Kidney epithelial cell (primary cell): ENCODE data around the gene YIPF2. TPM values are rescaled to one million over a fixed set of nuclear protein-coding genes. Genes with fewer than 3 reads are reported as not detected.
"Not testable (repeated sequence)": the region's sequence is repeated elsewhere in the genome, so short reads cannot be mapped to it uniquely, and the experiment has no call there.

Experiments
- DNase-seq: peaks from one replicate; pipeline ENCODE4 v3.0.0-alpha.2; 2010; ENCODE audit warnings: low read depth
- H3K27me3 ChIP-seq: 2 replicates; pipeline ENCODE4 v1.6.0; 2011; ENCODE audit warnings: low read length; ENCODE audit not compliant: control insufficient read depth, insufficient read depth
- H3K36me3 ChIP-seq: 2 replicates; pipeline ENCODE4 v1.5.1; 2011; ENCODE audit warnings: low read length; ENCODE audit not compliant: control insufficient read depth, insufficient read depth
- H3K4me3 ChIP-seq: 2 replicates; pipeline ENCODE4 v1.5.1; 2011; ENCODE audit warnings: low read depth, mild to moderate bottlenecking, control low read depth, low read length
- total RNA-seq: library from RNA; depleted of rRNA; stranded (reverse); fragments of >200 nt; gene quantifications from 2 replicates; pipeline ENCODE4 v1.2.3, GENCODE V29; 2015
- TF ChIP-seq, protein P1 (sequence below): IDR thresholded peaks from 2 replicates; pipeline ENCODE4 v1.5.1; 2011; ENCODE audit warnings: mild to moderate bottlenecking, moderate library complexity, low read length, control low read depth, inconsistent platforms; ENCODE audit not compliant: insufficient read depth, poor library complexity, severe bottlenecking

The YIPF2 gene
- total RNA-seq, 1 donor from 2014 or later, result 61.1 TPM

DNA sequence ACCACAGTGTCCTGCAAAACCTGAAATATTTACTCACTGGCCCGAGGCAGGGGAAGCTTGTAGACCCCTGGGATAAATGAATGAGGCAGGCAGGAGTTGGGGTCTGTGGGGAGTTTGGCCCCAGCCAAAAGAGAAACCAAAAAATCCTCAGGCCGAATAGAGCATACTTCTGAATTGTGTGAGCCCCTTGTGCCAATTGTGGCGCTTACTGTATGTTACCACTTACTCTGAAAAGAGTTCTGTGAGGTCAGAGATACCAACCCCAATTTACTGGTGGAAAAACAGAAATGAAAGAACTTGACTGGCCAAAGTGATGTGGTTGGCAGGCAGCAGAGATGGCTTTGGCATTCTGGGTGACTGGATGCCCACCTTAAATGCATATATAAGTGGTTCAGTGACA, 50.2 kb downstream of the YIPF2 start:
- Histone ChIP-seq H3K4me3 (no peak overlapping the region), H3K27me3 (no peaks in the 10 kb centered on the region), H3K36me3 (peaks cover 1% of the 10 kb centered on the region)
- TF ChIP-seq, protein P1, sequence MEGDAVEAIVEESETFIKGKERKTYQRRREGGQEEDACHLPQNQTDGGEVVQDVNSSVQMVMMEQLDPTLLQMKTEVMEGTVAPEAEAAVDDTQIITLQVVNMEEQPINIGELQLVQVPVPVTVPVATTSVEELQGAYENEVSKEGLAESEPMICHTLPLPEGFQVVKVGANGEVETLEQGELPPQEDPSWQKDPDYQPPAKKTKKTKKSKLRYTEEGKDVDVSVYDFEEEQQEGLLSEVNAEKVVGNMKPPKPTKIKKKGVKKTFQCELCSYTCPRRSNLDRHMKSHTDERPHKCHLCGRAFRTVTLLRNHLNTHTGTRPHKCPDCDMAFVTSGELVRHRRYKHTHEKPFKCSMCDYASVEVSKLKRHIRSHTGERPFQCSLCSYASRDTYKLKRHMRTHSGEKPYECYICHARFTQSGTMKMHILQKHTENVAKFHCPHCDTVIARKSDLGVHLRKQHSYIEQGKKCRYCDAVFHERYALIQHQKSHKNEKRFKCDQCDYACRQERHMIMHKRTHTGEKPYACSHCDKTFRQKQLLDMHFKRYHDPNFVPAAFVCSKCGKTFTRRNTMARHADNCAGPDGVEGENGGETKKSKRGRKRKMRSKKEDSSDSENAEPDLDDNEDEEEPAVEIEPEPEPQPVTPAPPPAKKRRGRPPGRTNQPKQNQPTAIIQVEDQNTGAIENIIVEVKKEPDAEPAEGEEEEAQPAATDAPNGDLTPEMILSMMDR, result no peak
- no peak for DNase-seq

DNA sequence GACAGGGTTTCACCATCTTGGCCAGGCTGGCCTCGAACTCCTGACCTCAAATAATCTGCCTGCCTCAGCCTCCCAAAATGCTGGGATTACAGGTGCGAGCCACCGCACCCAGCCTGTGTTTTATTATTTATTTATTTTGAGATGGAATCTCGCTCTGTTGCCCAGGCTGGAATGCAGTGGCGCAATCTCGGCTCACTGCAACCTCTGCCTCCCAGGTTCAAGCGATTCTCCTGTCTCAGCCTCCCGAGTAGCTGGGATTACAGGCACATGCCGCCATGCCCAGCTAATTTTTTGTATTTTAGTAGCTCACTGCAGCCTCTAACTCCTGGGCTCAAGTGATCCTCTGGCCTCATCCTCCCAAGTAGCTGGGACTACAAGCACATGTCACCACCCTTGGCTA, 50.8 kb downstream of the YIPF2 start:
- DNase-seq, H3K36me3 ChIP-seq, H3K27me3 ChIP-seq, H3K4me3 ChIP-seq: not testable (repeated sequence)

DNA sequence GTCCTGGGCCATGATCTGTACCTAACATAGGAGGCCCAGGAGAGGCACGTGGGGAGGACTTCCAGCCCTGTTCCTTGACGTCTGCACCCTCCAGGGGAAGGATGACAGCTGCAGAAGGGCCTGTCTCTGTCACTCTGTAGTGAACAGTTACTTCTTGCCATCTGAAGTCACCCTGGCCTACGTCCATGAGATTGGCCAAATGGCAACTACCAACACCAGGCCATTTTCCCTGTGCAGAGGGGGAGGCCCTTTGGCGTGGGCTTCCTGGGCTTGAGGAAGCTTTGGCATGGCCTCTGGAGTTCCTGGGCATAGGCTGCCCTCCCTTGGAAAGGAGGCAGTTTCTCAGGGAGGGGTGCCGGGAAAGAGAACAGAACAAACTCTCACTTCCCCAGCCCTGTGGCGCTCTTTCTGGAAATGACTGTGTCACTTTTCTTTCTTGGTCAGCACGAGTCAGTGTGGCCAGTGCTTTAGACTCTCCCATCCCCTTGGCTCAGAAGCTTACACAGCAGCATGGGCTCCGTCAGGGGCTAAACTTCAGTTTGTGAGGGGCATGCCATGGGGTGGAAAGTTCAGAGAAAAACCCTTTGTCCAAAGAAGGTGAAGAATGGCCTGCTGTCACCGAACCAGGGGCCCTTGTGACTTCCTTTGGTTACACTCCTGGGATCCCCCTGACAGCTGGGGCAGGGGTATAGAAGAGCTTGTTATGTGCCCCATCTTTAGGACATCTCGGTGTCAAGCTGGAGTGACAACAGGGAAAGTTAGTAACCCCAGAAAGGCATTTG, 51.8 kb downstream of the YIPF2 start:
- TF ChIP-seq, protein P1, result no peak
- Histone ChIP-seq H3K36me3 (no peaks in the 10 kb centered on the region), H3K27me3 (no peaks in the 10 kb centered on the region), H3K4me3 (no peak overlapping the region)
- no peak for DNase-seq

DNA sequence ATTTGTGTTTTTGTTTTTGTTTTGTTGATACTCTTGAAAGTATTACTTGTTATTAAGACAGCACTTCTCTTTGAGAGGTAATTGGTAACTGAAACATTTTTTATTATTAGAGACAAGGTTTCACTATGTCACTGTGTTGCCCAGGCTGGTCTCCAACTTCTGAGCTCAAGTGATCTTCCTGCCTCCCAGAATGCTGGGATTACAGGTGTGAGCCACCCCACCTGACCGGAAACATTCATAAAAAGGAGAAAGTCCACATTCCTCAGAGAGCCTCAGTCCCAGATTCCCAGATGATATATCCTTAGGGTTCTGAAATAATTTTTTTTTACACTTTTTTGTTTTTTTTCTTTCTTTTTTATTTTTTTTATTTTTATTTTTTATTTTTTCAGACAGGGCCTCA, 54.4 kb downstream of the YIPF2 start:
- Histone ChIP-seq H3K36me3 (no peaks in the 10 kb centered on the region), H3K4me3 (no peak overlapping the region), H3K27me3 (no peaks in the 10 kb centered on the region)
- DNase-seq, result no peak
- TF ChIP-seq, protein P1, result no peak

DNA sequence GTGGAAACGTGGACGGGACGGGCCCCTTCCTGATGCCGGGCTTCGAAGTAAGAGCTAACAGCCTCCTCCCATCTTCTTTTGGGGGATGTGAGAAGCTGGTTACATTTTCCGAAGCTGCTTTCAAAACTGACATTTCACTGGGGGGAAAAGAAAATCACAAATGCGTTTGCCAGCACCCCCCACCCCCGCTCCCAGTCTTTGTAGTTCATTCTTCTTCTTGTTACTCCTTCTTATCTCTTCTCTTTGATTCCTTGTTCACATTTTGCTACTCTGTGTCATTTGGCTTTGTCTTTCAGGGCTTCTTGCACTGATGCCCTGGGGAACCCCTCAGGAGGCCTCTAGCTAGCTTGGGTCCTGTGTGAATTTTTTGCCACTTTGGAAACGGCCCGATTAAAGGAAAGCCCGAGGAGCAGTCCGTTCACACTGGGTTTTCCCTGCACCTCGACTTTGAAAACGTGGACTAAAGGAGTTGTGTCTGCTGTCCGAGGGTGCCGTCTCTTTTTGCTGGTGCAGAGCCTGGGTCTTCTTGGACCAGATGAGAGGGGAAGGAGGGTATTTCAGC, 55.8 kb downstream of the YIPF2 start:
- TF ChIP-seq, protein P1, result no peak
- no peak for DNase-seq
- no peaks in the 10 kb centered on the region for H3K27me3 ChIP-seq
- H3K4me3 ChIP-seq, result peak overlapping the region; percentile 91
- H3K36me3 ChIP-seq, result no peaks in the 10 kb centered on the region

Other genes with a start within 250 kb of the YIPF2 start
- 23.0 and 24.1 TPM in 2 replicates for gene QTRT1, start 227.2 kb downstream of the YIPF2 start, total RNA-seq
- 102 and 123 TPM in 2 replicates for gene DNM2, start 210.6 kb downstream of the YIPF2 start, total RNA-seq
- gene TMED1, start 92.4 kb downstream of the YIPF2 start, total RNA-seq, result 35.0 and 37.4 TPM in 2 replicates
- gene C19orf38, start 80.2 kb downstream of the YIPF2 start, total RNA-seq, result 0.33 and 0.55 TPM in 2 replicates
- gene CARM1, start 57.1 kb downstream of the YIPF2 start, total RNA-seq, result 36.2 and 46.7 TPM in 2 replicates
- gene TIMM29, start 172 bp upstream of the YIPF2 start, total RNA-seq, result 37.0 and 44.2 TPM in 2 replicates
- 124 and 189 TPM in 2 replicates for gene SMARCA4, start 32.4 kb upstream of the YIPF2 start, total RNA-seq
- 104 and 135 TPM in 2 replicates for gene LDLR, start 160.8 kb upstream of the YIPF2 start, total RNA-seq
- gene SPC24, start 227.1 kb upstream of the YIPF2 start, total RNA-seq, result 2.5 and 2.8 TPM in 2 replicates